Measurements from ENCODE around the gene KRTAP5-9. TPM values are rescaled to one million over a fixed set of nuclear protein-coding genes. Genes with fewer than 3 reads are reported as not detected.

KRTAP5-9 gene
- total RNA-seq, 6 experiments from 2014 or later, result 0.17 to 0.38 TPM; not detected in 4

DNA sequence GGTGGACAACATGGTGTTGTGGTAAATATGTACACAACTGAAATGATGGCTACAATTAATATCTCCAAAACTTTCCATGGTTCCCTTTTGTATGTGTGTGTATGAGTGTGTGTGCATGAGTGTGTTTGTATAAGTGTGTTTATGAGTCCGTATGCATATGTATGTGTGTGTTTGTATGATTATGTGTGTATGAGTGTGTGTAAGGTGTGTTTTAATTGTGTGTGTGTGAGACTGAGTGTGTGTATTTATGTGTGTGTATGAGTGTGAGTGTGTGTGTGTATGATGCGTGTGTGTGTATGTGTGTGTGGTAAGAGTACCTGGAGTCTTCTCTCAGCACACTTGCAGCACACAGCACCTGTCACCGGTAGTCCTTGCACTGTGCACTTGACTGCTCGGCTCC lies 7.8 kb downstream of the KRTAP5-9 start:
- WGBS (ENCODE audit: insufficient coverage, low coverage, low lambda C conversion rate, missing lambda C conversion rate), result 93% methylated on average over 3 of the region's 4 CpGs
- H3K4me3 ChIP-seq, result no peak overlapping the region
- H3K27ac ChIP-seq, result no peak overlapping the region
- H3K27me3 ChIP-seq, result no peaks in the 10 kb centered on the region
- no peak for TF ChIP-seq CTCF (IDR thresholded peaks at IDR 0.05)
- no peak for TF ChIP-seq POLR2A (IDR thresholded peaks at IDR 0.05)
- no peaks in the 10 kb centered on the region for H3K36me3 ChIP-seq
- ATAC-seq (no peak), DNase-seq (no peak)
- no peaks in the 10 kb centered on the region for H3K4me1 ChIP-seq
- intact Hi-C loops (cut with DNase I), result no loop called here
- no peaks in the 10 kb centered on the region for H3K9me3 ChIP-seq

GRCh38 chr11:71557257-71557656 lies 9.0 kb downstream of the KRTAP5-9 start:
- intact Hi-C loops (cut with DNase I), result no loop called here
- ATAC-seq, result no peak

GRCh38 chr11:71558996-71559395 lies 10.8 kb downstream of the KRTAP5-9 start:
- 100% methylated on average over 1 of the region's 1 CpG for whole genome bisulfite sequencing (ENCODE audit: insufficient coverage, low coverage, low lambda C conversion rate, missing lambda C conversion rate)
- Histone ChIP-seq H3K4me3 (no peak overlapping the region), H3K27me3 (no peaks in the 10 kb centered on the region), H3K27ac (no peak overlapping the region), H3K4me1 (no peaks in the 10 kb centered on the region), H3K36me3 (no peaks in the 10 kb centered on the region), H3K9me3 (no peaks in the 10 kb centered on the region)
- TF ChIP-seq CTCF (IDR thresholded peaks at IDR 0.05) (no peak), POLR2A (IDR thresholded peaks at IDR 0.05) (no peak)
- no peak for ATAC-seq
- intact Hi-C loops (cut with DNase I), result no loop called here
- no peak for DNase-seq

More at GRCh38 chr11:71557257-71557656, 9.0 kb downstream of the KRTAP5-9 start:
- Histone ChIP-seq H3K4me1 (no peaks in the 10 kb centered on the region), H3K9me3 (no peaks in the 10 kb centered on the region), H3K4me3 (no peak overlapping the region), H3K27me3 (no peaks in the 10 kb centered on the region), H3K27ac (no peak overlapping the region), H3K36me3 (no peaks in the 10 kb centered on the region)
- no peak for DNase-seq
- TF ChIP-seq POLR2A (IDR thresholded peaks at IDR 0.05) (no peak), CTCF (IDR thresholded peaks at IDR 0.05) (no peak)

DNA sequence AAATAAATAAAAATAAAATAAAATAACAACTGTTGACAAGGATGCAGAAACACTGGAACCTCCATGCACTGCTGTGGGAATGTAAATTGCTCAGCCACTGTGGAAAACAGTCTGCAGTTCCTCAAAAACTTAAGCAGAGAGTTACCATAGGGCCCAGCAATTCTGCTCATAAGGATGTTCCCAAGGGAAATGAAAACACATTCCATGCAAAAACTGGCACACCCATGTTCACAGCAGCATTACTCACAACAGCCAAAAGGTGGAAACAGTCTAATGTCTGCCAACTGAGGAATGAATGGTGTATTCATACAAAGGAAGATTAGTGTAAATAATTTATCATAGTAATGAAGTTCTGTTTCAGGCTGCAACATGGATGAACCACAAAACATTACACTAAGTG lies 13.9 kb downstream of the KRTAP5-9 start:
- Histone ChIP-seq H3K4me3 (no peak overlapping the region), H3K4me1 (no peaks in the 10 kb centered on the region), H3K27ac (no peak overlapping the region), H3K36me3 (no peaks in the 10 kb centered on the region), H3K27me3 (no peaks in the 10 kb centered on the region), H3K9me3 (no peaks in the 10 kb centered on the region)
- TF ChIP-seq CTCF (IDR thresholded peaks at IDR 0.05) (no peak), POLR2A (IDR thresholded peaks at IDR 0.05) (no peak)
- no peak for DNase-seq
- ATAC-seq, result no peak
- intact Hi-C loops (cut with DNase I), result no loop called here

- TF ChIP-seq POLR2A (IDR thresholded peaks at IDR 0.05) (no peak), CTCF (IDR thresholded peaks at IDR 0.05) (peak; percentile 54 to 60 (median 56))
- Histone ChIP-seq H3K27me3 (no peaks in the 10 kb centered on the region), H3K4me3 (no peak overlapping the region), H3K27ac (no peak overlapping the region), H3K9me3 (no peaks in the 10 kb centered on the region), H3K4me1 (no peaks in the 10 kb centered on the region), H3K36me3 (no peaks in the 10 kb centered on the region)
- intact Hi-C loops (cut with DNase I), result no loop called here
- ATAC-seq (peak; percentile 81 to 91 (median 86)), DNase-seq (peak in 2 of 3 donors; percentile 43 to 63)
- 10% methylated on average over 8 of the region's 8 CpGs for WGBS (ENCODE audit: insufficient coverage, low coverage, low lambda C conversion rate, missing lambda C conversion rate)
Observed at GRCh38 chr11:71563406-71563805, 15.2 kb downstream of the KRTAP5-9 start.

Data from right lobe of liver (tissue), 6 donors.